GM18505 (cell line): Measurements from ENCODE around the gene LPCAT1.

Source experiments
- ATAC-seq: cut with Tn5 transposase; IDR thresholded peaks from one replicate; pipeline ENCODE4 v1.9.1; 2021; ENCODE audit not compliant: unreplicated experiment
- POLR2A ChIP-seq: IDR thresholded peaks from 4 replicates; pipeline ENCODE4 v1.6.1; 2011; ENCODE audit warnings: borderline replicate concordance; ENCODE audit not compliant: insufficient read depth, insufficient read length; ENCODE audit errors: extremely low read depth

The LPCAT1 gene

GRCh38 chr5:1489754-1490153 is 34.0 kb downstream of the LPCAT1 start:
- ATAC-seq: no peak

GRCh38 chr5:1488882-1489680 is 34.7 kb downstream of the LPCAT1 start:
- peak; percentile 51 for TF ChIP-seq POLR2A
- ATAC-seq: peak; percentile 48

More at GRCh38 chr5:1489754-1490153, 34.0 kb downstream of the LPCAT1 start:
- TF ChIP-seq POLR2A: no peak

- ATAC-seq: no peak
- TF ChIP-seq POLR2A: peak; percentile 9
These were observed 36.5 kb downstream of the LPCAT1 start for GRCh38 chr5:1487079-1487764.

- no peak for TF ChIP-seq POLR2A
- ATAC-seq: no peak
These were observed 37.5 kb downstream of the LPCAT1 start for GRCh38 chr5:1486271-1486670.

- ATAC-seq: no peak
- TF ChIP-seq POLR2A: no peak
These were observed 38.1 kb downstream of the LPCAT1 start for GRCh38 chr5:1485579-1486118.

GRCh38 chr5:1484730-1485578 is 38.8 kb downstream of the LPCAT1 start:
- peak; percentile 45 for TF ChIP-seq POLR2A
- peak; percentile 53 for ATAC-seq

GRCh38 chr5:1483856-1484729 is 39.7 kb downstream of the LPCAT1 start:
- no peak for ATAC-seq
- no peak for TF ChIP-seq POLR2A

GRCh38 chr5:1483064-1483463 is 40.7 kb downstream of the LPCAT1 start:
- ATAC-seq: no peak
- no peak for TF ChIP-seq POLR2A

GRCh38 chr5:1481959-1482331 is 41.8 kb downstream of the LPCAT1 start:
- ATAC-seq: no peak
- no peak for TF ChIP-seq POLR2A

- ATAC-seq: no peak
- no peak for TF ChIP-seq POLR2A
These were observed 42.3 kb downstream of the LPCAT1 start for GRCh38 chr5:1481266-1481958.

- no peak for TF ChIP-seq POLR2A
- no peak for ATAC-seq
These were observed 43.0 kb downstream of the LPCAT1 start for GRCh38 chr5:1480806-1481205.

- TF ChIP-seq POLR2A: no peak
- ATAC-seq: no peak
These were observed 43.5 kb downstream of the LPCAT1 start for GRCh38 chr5:1480217-1480616.
